AG09319 (cell line): ENCODE measurements around the gene LY6G5C.

Experiments
- DNase-seq: peaks from one replicate; pipeline ENCODE4 v3.0.0-alpha.2; 2010; ENCODE audit warnings: low read depth; ENCODE audit errors: extremely low read depth
- TF ChIP-seq, protein P1 (sequence below): IDR thresholded peaks from 2 replicates; pipeline ENCODE4 v1.5.1; 2011; ENCODE audit warnings: low read depth, mild to moderate bottlenecking, inconsistent platforms, low read length, moderate library complexity

LY6G5C gene

GRCh38 chr6:31705931-31706330 is 25.1 kb upstream of the LY6G5C start:
- DNase-seq, result no peak
- TF ChIP-seq, protein P1, sequence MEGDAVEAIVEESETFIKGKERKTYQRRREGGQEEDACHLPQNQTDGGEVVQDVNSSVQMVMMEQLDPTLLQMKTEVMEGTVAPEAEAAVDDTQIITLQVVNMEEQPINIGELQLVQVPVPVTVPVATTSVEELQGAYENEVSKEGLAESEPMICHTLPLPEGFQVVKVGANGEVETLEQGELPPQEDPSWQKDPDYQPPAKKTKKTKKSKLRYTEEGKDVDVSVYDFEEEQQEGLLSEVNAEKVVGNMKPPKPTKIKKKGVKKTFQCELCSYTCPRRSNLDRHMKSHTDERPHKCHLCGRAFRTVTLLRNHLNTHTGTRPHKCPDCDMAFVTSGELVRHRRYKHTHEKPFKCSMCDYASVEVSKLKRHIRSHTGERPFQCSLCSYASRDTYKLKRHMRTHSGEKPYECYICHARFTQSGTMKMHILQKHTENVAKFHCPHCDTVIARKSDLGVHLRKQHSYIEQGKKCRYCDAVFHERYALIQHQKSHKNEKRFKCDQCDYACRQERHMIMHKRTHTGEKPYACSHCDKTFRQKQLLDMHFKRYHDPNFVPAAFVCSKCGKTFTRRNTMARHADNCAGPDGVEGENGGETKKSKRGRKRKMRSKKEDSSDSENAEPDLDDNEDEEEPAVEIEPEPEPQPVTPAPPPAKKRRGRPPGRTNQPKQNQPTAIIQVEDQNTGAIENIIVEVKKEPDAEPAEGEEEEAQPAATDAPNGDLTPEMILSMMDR, result no peak

GRCh38 chr6:31702819-31703716 is 22.2 kb upstream of the LY6G5C start, which contains the start of gene ABHD16A:
TSS of gene ABHD16A (minus strand) at chr6:31703324. CDS start at chr6:31703281, 43 bp downstream.
- TF ChIP-seq, protein P1, result no peak
- DNase-seq, result peak; percentile 96

GRCh38 chr6:31702405-31702818 is 21.5 kb upstream of the LY6G5C start:
- no peak for DNase-seq
- TF ChIP-seq, protein P1, result no peak

- TF ChIP-seq, protein P1, result no peak
- DNase-seq, result no peak
These were observed 21.0 kb upstream of the LY6G5C start for GRCh38 chr6:31701666-31702404.

DNA sequence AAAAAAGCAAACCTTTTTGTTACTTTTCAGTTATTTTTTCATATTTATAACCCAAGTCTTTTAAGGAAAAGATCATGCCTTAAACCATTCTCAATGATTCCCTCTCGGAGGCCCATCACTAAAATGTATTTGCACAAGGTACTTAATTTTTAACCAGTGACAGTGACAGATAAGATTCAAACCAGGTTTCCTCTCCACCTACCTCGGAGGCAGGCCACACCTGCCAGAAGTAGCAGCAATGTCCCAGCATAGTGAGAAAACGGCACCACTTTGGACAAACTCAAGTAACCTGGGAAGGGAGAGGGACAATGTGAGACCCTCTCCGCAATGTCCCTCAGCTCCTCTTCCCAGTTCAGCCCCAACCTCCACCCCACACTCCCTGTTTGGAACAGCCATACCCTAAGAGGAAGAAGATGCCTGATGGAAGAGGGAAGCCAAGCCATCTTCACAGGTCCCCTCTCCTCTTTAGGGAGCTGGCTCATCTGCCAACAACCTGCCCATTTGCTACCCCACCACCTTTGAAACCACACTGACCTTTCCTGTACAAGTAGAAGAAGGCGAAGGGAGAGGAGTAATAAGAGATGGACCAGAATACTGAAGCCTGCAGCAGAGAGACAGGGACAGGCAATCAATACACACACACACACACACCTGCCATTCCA is 20.0 kb upstream of the LY6G5C start:
- TF ChIP-seq, protein P1, result no peak
- DNase-seq, result no peak

DNA sequence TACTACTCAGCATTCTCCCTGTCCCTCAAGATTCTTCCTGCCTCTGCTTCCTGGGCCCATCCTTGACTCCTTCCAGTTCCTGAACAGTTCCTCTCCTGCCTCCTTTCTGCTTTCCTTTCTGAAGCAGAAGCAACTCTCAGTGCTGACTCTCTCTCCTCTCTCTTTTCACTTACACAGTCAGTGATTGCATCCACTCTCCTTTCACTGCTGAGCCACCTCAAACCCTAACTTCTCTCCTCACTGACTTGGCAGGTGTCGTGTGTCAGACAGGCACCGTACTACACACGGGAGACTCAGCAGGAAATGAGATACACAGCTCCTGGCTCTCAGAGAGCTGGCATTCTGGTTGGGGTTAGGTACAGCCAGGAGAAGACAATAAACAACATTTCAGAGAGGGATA is 16.7 kb upstream of the LY6G5C start:
- no peak for DNase-seq
- TF ChIP-seq, protein P1, result no peak
